ENCODE measurements around the gene MPZL1.

MPZL1 gene

GRCh38 chr1:167695756-167696561 lies 25.8 kb upstream of the MPZL1 start:
- no peak for DNase-seq

DNA sequence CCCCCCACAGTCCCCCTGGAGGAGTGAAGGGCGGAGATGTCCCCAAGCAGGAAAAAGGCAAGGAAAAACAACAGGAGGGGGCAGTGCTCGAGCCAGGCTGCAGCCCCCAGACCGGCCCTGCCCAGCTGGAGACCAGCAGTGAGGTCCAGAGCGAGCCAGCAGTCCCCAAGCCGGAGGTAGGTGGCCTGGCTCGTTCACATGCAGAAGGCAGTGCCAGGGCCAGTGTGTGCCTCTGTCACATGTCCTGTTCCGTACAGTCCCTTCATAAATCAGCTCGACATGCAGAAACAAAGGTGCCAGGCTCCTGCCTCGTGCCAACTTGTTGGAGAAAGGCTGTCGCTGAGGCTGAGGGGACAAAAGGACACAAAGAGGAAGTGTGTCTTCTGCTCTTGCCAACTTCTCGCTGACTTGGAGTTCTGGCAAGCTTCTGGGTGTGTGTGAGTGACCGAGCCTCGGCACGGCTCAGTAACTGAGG lies 24.1 kb upstream of the MPZL1 start:
- DNase-seq = no peak

DNA sequence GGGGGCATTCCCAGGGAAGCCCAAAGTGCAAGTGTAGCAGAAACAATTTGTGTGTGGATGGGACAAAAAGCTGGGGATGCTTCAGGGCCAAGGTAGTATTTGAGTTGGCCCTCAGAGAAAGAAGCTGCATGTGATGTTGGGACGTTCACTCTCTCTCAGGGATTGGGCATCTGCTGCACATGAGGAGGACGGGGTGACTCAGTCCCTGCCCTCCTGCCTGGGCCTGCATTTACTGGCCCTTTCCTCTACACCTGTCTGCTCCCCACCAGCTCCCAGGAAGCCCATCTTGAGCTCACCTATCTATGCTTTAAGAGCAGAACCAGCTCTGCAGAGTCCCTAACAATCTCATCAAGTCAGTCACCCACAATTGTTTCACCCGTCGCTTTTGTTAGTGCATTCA lies 23.5 kb upstream of the MPZL1 start:
- no peak for DNase-seq

- no peak for DNase-seq
Observed at GRCh38 chr1:167701510-167701909, 20.3 kb upstream of the MPZL1 start.

- no peak for DNase-seq
Observed at GRCh38 chr1:167703557-167703956, 18.2 kb upstream of the MPZL1 start.

DNA sequence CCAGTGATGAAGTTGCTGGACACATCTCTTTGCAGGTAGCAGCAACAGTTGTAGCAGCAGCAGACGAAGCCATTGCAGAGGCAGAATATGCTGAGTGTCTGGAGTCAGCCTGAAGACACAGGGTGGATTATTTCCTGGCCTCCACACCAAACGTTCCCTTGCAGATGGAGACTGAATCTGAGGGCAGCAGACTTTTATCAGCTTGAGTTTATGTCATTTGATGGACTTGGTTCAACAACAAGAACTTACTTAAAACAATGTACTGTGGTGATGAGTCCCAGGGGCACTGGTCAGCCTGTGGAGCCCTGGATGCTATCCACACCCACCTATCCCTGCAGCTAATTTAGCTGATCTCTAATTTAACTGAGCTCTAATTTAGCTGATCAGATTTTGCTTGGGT lies 17.1 kb upstream of the MPZL1 start:
- DNase-seq = no peak

DNA sequence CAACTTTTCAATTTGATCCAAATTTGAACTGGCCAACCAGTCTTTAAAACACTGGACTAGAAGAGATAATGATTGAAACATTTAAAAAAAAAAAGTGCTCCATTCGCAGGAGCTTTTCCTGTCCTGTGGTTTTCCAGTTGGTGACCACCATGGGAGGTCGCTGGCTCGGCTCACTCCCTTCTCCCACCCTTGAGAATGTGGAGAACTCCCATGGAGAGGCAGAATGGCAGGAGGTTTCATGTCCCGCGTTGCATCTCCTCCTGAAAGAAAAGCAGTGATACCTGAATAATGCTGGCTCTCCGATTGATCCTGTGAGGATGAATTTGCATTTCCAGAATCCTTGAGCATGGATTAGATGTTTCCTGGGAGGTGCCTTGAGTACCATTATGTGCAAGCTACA lies 16.5 kb upstream of the MPZL1 start:
- no peak for DNase-seq

- DNase-seq = no peak
Observed at GRCh38 chr1:167706363-167706762, 15.4 kb upstream of the MPZL1 start.

GRCh38 chr1:167706931-167707877 lies 14.6 kb upstream of the MPZL1 start:
- DNase-seq = peak; percentile 78

- DNase-seq = no peak
Observed at GRCh38 chr1:167707942-167708341, 13.8 kb upstream of the MPZL1 start.

GRCh38 chr1:167708940-167709389 lies 12.8 kb upstream of the MPZL1 start:
- DNase-seq = peak; percentile 18

DNA sequence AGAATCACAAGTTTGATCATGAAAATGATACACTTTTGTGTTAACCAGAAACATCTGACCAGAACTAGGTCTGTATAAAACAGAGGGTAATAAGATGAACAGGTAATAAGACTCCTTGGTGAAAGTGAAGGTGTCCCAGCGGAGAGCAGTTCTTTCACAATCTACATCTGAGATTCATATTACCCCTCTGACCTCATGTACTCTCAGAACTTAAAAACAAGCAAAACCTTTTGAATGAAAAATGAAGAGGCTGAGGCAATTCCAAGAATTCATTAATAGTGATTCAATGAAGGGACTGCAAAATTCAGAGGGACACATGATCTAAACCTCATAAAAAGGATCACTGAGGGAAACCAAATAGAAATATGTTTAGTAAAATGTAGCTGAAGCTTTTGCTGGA lies 10.9 kb upstream of the MPZL1 start:
- no peak for DNase-seq

DNA sequence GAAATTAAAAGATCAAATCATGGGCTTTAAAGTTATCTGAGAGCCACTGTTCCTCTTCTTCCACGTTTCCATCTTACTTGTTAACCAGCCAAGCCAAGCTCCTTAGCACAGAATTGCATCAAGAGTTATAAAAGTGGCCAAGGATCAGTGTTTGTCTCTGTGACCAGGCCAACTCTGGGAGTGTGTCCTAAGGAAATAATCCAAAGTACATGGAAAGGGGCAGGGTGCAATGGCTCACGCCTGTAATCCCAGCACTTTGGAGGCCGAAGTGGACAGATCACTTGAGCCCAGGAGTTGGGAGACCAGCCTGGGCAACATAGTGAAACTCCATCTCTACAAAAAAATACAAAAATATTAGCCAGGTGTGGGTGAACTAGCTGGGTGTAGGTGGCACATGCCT lies 10.0 kb upstream of the MPZL1 start:
- DNase-seq = no peak

GRCh38 chr1:167713330-167714081 lies 8.3 kb upstream of the MPZL1 start:
- peak; percentile 69 for DNase-seq

GRCh38 chr1:167714098-167714438 lies 7.7 kb upstream of the MPZL1 start:
- peak; percentile 96 for DNase-seq

GRCh38 chr1:167714439-167715156 lies 7.2 kb upstream of the MPZL1 start:
- DNase-seq = peak; percentile 96

DNA sequence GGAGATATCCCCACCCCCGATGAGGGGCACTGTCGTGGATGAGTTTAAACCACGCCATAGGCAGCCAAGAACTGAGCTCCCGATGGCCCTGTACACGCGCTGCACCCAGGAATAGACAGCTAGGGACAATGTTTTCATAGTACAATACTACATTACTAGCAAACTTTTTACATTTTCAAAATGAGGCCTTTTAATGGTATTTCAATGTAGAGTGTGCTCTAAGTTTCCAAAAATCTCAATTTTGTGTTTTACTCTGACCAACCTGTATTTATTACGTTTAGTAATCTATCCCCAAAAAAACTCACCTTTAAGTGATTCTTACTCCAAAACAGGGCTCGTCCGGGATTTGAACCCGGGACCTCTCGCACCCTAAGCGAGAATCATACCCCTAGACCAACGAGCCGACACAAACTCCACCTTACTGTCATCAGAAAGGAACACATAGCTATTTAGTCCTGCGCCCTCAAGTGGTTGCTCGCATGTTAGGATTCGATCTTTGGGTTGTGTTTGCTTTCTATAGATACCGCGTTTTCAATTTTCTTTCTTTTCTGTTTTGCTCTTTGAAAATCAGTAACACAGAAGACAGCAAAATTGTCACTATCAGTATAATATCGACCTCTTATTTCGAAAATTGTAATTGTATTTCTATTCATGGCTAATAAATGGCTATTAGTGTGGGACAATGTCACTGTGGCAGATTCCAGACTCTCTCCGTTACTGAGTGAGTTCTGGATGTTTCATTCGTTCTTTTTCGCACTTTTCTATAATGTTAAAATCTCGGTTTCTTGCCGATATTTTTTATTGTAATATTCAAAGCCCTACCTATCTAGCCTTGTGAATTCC lies 6.4 kb upstream of the MPZL1 start:
- peak; percentile 94 for DNase-seq

DNA sequence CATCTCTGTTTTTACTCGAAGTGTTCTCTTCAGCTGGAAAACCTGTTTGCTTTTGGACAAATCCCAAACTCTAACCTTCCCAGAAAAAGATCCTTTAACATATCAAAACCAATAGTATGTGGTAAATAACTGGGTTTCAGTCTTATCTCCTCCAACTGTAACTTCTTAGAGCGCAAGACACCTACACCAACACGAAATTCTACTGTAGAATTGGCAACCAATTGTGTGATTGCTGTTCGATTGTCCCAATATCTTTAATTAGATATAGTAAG lies 5.8 kb upstream of the MPZL1 start:
- DNase-seq = no peak

GRCh38 chr1:167717351-167717750 lies 4.4 kb upstream of the MPZL1 start:
- DNase-seq = no peak

GRCh38 chr1:167718914-167719691 lies 2.7 kb upstream of the MPZL1 start:
- DNase-seq = no peak
